Measurements from ENCODE around the gene DGKB. TPM values are rescaled to one million over a fixed set of nuclear protein-coding genes. Genes with fewer than 3 reads are reported as not detected.

Gene DGKB
- polyA plus RNA-seq, 1 of the 3 experiments (the other 2 are of a cell fraction): 2.1 TPM

DNA sequence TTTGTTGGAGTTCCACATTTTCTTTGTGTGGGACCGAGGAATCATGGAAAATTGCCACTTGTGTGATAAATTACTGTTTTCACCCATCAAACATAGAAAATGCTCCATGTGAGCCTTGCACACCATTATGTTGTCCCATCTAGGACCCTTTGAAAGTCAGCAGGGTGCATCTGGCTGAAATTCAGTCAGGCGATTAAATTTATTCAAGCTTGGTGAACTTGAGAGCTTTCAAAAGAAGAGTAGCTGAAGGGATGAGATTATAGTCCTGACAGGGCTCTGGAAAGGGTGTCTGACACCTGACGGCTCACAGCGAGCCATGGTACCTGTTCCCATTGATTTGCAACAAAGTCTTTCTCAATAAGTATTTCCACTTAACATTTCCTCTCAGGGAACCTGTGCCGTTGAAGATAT, 513.4 kb downstream of the DGKB start:
- H3K4me2 ChIP-seq: no peak overlapping the region
- no peaks in the 10 kb centered on the region for H4K20me1 ChIP-seq (ENCODE audit: insufficient read depth)
- H3K9ac ChIP-seq: no peak overlapping the region
- no peaks in the 10 kb centered on the region for H3F3A ChIP-seq (replicated peaks; ENCODE audit: insufficient read depth)
- H3K27me3 ChIP-seq (ENCODE audit: insufficient read depth): no peaks in the 10 kb centered on the region
- CTCF ChIA-PET: interaction anchor here (1.0 kb wide), 1 partner anchor 12 kb away, joined by 3 read pairs; no protein-coding TSS in a partner anchor
- no peak overlapping the region for H3K4me3 ChIP-seq (ENCODE audit: low read depth in 2 of 2, low read length in 1 of 2)
- H3K9me3 ChIP-seq: no peaks in the 10 kb centered on the region
- no peaks in the 10 kb centered on the region for H3K4me1 ChIP-seq (ENCODE audit: control insufficient read depth in 1 of 2, insufficient read depth in 2 of 2, low read depth in 1 of 2, low read length in 1 of 2)
- H3K36me3 ChIP-seq (replicated peaks in 1 of 2; ENCODE audit: control insufficient read depth in 1 of 2, insufficient read depth in 2 of 2, low read length in 1 of 2): no peaks in the 10 kb centered on the region
- no peaks in the 10 kb centered on the region for H3K79me2 ChIP-seq (ENCODE audit: insufficient read depth)
- 74% methylated on average over 5 of the region's 5 CpGs for WGBS (ENCODE audit: low lambda C conversion rate)
- H3K9me2 ChIP-seq: no peaks in the 10 kb centered on the region
- H2AFZ ChIP-seq (ENCODE audit: low read depth): no peak overlapping the region
- no peak overlapping the region for H3K27ac ChIP-seq (ENCODE audit: low read depth in 2 of 2, low read length in 1 of 2)
- TF ChIP-seq TAF1 (IDR thresholded peaks at IDR 0.05; ENCODE audit: borderline replicate concordance, low read depth, low read length) (no peak), GATA2 (CRISPR knock-in tag; IDR thresholded peaks at IDR 0.05) (no peak), FOXM1 (IDR thresholded peaks at IDR 0.05; ENCODE audit: low read depth) (no peak), TEAD4 (IDR thresholded peaks at IDR 0.05; ENCODE audit: borderline replicate concordance, insufficient read depth) (no peak), YY1 (IDR thresholded peaks at IDR 0.05; ENCODE audit: low read depth) (no peak), POLR2AphosphoS5 (IDR thresholded peaks at IDR 0.05; ENCODE audit: low read depth, low read length) (no peak), JUND (IDR thresholded peaks at IDR 0.05) (no peak), ELF1 (IDR thresholded peaks at IDR 0.05) (no peak), SMC3 (IDR thresholded peaks at IDR 0.05; ENCODE audit: low read depth, low read length) (no peak), NRF1 (IDR thresholded peaks at IDR 0.05; ENCODE audit: low read depth, low read length) (no peak), GABPA (IDR thresholded peaks at IDR 0.05; ENCODE audit: low read depth) (no peak), RCOR1 (IDR thresholded peaks at IDR 0.05; ENCODE audit: low read length) (no peak), FOSL2 (IDR thresholded peaks at IDR 0.05; ENCODE audit: borderline replicate concordance, low read depth) (no peak)
- TF ChIP-seq, protein P1, sequence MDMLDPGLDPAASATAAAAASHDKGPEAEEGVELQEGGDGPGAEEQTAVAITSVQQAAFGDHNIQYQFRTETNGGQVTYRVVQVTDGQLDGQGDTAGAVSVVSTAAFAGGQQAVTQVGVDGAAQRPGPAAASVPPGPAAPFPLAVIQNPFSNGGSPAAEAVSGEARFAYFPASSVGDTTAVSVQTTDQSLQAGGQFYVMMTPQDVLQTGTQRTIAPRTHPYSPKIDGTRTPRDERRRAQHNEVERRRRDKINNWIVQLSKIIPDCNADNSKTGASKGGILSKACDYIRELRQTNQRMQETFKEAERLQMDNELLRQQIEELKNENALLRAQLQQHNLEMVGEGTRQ (IDR thresholded peaks at IDR 0.05; ENCODE audit: borderline replicate concordance, low read depth, low read length): no peak
- TF ChIP-seq, protein P2, sequence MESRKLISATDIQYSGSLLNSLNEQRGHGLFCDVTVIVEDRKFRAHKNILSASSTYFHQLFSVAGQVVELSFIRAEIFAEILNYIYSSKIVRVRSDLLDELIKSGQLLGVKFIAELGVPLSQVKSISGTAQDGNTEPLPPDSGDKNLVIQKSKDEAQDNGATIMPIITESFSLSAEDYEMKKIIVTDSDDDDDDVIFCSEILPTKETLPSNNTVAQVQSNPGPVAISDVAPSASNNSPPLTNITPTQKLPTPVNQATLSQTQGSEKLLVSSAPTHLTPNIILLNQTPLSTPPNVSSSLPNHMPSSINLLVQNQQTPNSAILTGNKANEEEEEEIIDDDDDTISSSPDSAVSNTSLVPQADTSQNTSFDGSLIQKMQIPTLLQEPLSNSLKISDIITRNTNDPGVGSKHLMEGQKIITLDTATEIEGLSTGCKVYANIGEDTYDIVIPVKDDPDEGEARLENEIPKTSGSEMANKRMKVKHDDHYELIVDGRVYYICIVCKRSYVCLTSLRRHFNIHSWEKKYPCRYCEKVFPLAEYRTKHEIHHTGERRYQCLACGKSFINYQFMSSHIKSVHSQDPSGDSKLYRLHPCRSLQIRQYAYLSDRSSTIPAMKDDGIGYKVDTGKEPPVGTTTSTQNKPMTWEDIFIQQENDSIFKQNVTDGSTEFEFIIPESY (IDR thresholded peaks at IDR 0.05; ENCODE audit: borderline replicate concordance, low read depth): no peak
- TF ChIP-seq, protein P3, sequence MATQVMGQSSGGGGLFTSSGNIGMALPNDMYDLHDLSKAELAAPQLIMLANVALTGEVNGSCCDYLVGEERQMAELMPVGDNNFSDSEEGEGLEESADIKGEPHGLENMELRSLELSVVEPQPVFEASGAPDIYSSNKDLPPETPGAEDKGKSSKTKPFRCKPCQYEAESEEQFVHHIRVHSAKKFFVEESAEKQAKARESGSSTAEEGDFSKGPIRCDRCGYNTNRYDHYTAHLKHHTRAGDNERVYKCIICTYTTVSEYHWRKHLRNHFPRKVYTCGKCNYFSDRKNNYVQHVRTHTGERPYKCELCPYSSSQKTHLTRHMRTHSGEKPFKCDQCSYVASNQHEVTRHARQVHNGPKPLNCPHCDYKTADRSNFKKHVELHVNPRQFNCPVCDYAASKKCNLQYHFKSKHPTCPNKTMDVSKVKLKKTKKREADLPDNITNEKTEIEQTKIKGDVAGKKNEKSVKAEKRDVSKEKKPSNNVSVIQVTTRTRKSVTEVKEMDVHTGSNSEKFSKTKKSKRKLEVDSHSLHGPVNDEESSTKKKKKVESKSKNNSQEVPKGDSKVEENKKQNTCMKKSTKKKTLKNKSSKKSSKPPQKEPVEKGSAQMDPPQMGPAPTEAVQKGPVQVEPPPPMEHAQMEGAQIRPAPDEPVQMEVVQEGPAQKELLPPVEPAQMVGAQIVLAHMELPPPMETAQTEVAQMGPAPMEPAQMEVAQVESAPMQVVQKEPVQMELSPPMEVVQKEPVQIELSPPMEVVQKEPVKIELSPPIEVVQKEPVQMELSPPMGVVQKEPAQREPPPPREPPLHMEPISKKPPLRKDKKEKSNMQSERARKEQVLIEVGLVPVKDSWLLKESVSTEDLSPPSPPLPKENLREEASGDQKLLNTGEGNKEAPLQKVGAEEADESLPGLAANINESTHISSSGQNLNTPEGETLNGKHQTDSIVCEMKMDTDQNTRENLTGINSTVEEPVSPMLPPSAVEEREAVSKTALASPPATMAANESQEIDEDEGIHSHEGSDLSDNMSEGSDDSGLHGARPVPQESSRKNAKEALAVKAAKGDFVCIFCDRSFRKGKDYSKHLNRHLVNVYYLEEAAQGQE (IDR thresholded peaks at IDR 0.05; ENCODE audit: low read depth, low read length): no peak
- TF ChIP-seq, protein P4, sequence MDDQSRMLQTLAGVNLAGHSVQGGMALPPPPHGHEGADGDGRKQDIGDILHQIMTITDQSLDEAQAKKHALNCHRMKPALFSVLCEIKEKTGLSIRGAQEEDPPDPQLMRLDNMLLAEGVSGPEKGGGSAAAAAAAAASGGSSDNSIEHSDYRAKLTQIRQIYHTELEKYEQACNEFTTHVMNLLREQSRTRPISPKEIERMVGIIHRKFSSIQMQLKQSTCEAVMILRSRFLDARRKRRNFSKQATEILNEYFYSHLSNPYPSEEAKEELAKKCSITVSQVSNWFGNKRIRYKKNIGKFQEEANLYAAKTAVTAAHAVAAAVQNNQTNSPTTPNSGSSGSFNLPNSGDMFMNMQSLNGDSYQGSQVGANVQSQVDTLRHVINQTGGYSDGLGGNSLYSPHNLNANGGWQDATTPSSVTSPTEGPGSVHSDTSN (IDR thresholded peaks at IDR 0.05): no peak
- TF ChIP-seq, protein P5, sequence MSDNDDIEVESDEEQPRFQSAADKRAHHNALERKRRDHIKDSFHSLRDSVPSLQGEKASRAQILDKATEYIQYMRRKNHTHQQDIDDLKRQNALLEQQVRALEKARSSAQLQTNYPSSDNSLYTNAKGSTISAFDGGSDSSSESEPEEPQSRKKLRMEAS (IDR thresholded peaks at IDR 0.05; ENCODE audit: low read depth): no peak
- DNase-seq: no peak
- POLR2A ChIA-PET: no interaction called here

Data from SK-N-SH (cell line).